ENCODE results near the gene GRIK4. TPM values are rescaled to one million over a fixed set of nuclear protein-coding genes. Genes with fewer than 3 reads are reported as not detected.

The GRIK4 gene
- total and polyA plus RNA-seq, 2 donors (not counting 3 experiments of a cell fraction or from before 2014, with no cell fraction given), result 0.81 to 1.6 TPM

DNA sequence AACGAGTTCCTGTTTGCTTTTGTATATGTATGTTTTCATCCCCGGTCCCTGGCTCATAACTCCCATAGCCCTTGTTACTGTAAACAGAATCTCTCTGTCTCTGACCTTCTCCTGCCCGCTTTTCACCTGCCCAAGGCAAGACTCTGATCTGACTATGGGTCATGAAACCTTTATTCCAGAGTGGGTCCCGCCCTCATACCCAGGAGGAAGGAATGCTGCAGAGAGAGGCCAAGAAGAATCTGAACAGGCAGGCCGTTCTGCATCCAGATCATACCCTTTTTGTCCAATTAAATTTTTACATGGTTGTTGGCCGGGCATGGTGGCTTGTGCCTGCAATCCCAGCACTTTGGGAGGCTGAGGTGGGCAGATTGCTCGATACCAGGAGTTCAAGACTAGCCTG, 39.6 kb downstream of the GRIK4 start:
- dilution Hi-C loops (cut with MboI; ENCODE audit: extremely low pct_ligation_motif_present, low sequenced_read_pairs), result no loop called here
- Histone ChIP-seq H4K20me1 (replicated peaks; ENCODE audit: control insufficient read depth, extremely low read depth, insufficient read depth, low read length) (no peaks in the 10 kb centered on the region), H3K4me1 (ENCODE audit: control insufficient read depth, extremely low read depth, insufficient read depth, low read length) (peaks cover 13% of the 10 kb centered on the region)

More for the DNA sequence above, 39.6 kb downstream of the GRIK4 start:
- ChIA-PET POLR2A (no interaction called here), CTCF (interaction anchor here (0.9 to 1.4 kb wide), 2 partner anchors 11 to 252 kb away, joined by 3 read pairs; no protein-coding TSS in a partner anchor)
- no peaks in the 10 kb centered on the region for H3K27me3 ChIP-seq (ENCODE audit: control insufficient read depth in 2 of 2, insufficient read depth in 2 of 2, low read length in 2 of 2)
- BruUV-seq (replicated peaks), result no TSS peak
- H3K9ac ChIP-seq (replicated peaks; ENCODE audit: extremely low read depth, insufficient read depth, low read length), result no peak overlapping the region
- intact Hi-C loops (cut with micrococcal nuclease), result no loop called here
- FAIRE-seq (no peak), DNase-seq (ENCODE audit: low read depth, low spot score) (no peak)
- no peak overlapping the region for H2AFZ ChIP-seq (ENCODE audit: low read depth, low read length)
- no peaks in the 10 kb centered on the region for H3K36me3 ChIP-seq (ENCODE audit: control insufficient read depth in 2 of 2, extremely low read depth in 1 of 2, insufficient read depth in 2 of 2, low read length in 2 of 2)
- no peak overlapping the region for H3K27ac ChIP-seq (ENCODE audit: insufficient read depth, low read depth, low read length)
- no peak overlapping the region for H3K4me2 ChIP-seq (ENCODE audit: insufficient read depth, low read length)
- no peaks in the 10 kb centered on the region for H3K9me3 ChIP-seq (replicated peaks; ENCODE audit: control insufficient read depth, insufficient read depth, low read length)
- H3K79me2 ChIP-seq (ENCODE audit: control insufficient read depth, insufficient read depth, low read length), result no peaks in the 10 kb centered on the region
- TF ChIP-seq FOS (IDR thresholded peaks at IDR 0.05; ENCODE audit: borderline replicate concordance, insufficient read depth, low read length) (no peak), JUN (IDR thresholded peaks at IDR 0.05; ENCODE audit: borderline replicate concordance, insufficient read depth, insufficient read length, low read depth) (no peak), POLR2A (IDR thresholded peaks at IDR 0.05; ENCODE audit: low read depth, low read length) (no peak), MAX (IDR thresholded peaks at IDR 0.05; ENCODE audit: insufficient read depth, insufficient read length) (no peak), MYC (IDR thresholded peaks at IDR 0.05; ENCODE audit: low read depth, low read length) (no peak), CTCF (IDR thresholded peaks at IDR 0.05; ENCODE audit: extremely low read depth in 1 of 2, insufficient read depth in 1 of 2, low read depth in 1 of 2, low read length in 2 of 2) (no peak), POLR2AphosphoS5 (IDR thresholded peaks at IDR 0.05; ENCODE audit: insufficient read depth, low read depth, low read length) (no peak), EZH2 (IDR thresholded peaks at IDR 0.05; ENCODE audit: borderline replicate concordance, low read depth, low read length, severe bottlenecking) (no peak), GATA2 (IDR thresholded peaks at IDR 0.05; ENCODE audit: insufficient read depth, insufficient read length, low read depth, low read length) (no peak)
- H3K9me1 ChIP-seq (replicated peaks; ENCODE audit: control insufficient read depth, extremely low read depth, insufficient read depth, low read length), result no peaks in the 10 kb centered on the region
- no peak overlapping the region for H3K4me3 ChIP-seq (replicated peaks in 1 of 3; ENCODE audit: insufficient read depth in 1 of 3, low read depth in 1 of 3, low read length in 3 of 3)
